Spinal cord (tissue), 10 donors: ENCODE data around the gene TMEM181. TPM values are rescaled to one million over a fixed set of nuclear protein-coding genes. Genes with fewer than 3 reads are reported as not detected.

Source experiments
- DNase-seq, 6 donors: peaks; one replicate each; pipeline versions ENCODE4 v3.0.0 to v3.0.0-alpha.2; 2013 to 2015; ENCODE audit warnings: low spot score in 6 of 6, low read depth in 4 of 6
- H3K27ac ChIP-seq: one replicate; pipeline ENCODE4 v1.5.1; 2013; ENCODE audit warnings: low read depth, low read length, control low read depth
- H3K27me3 ChIP-seq: one replicate; pipeline ENCODE4 v1.6.1; 2013; ENCODE audit warnings: low read length; ENCODE audit not compliant: control insufficient read depth, insufficient read depth
- H3K36me3 ChIP-seq: one replicate; pipeline ENCODE4 v1.6.1; 2013; ENCODE audit warnings: low read length; ENCODE audit not compliant: control insufficient read depth, insufficient read depth
- H3K4me1 ChIP-seq: one replicate; pipeline ENCODE4 v1.6.1; 2013; ENCODE audit warnings: low read length; ENCODE audit not compliant: control insufficient read depth, insufficient read depth
- H3K4me3 ChIP-seq: one replicate; pipeline ENCODE4 v1.5.1; 2013; ENCODE audit warnings: low read depth, low read length, control low read depth
- H3K9me3 ChIP-seq: one replicate; pipeline ENCODE4 v1.6.1; 2013; ENCODE audit warnings: low read length; ENCODE audit not compliant: control insufficient read depth, insufficient read depth
- WGBS: methylation state at CpG from one replicate; pipeline ENCODE4 v1.1.5; 2013; ENCODE audit warnings: missing lambda C conversion rate; ENCODE audit not compliant: insufficient coverage; 5-methylcytosine and 5-hydroxymethylcytosine counted together
- polyA plus RNA-seq, 2 donors: library from polyadenylated mRNA; unstranded; fragments of 120-200 nt; gene quantifications; one replicate each; pipeline ENCODE4 v1.2.1, GENCODE V29; 2013; ENCODE audit not compliant: insufficient read length in 2 of 2
- total RNA-seq, 2 donors: library from RNA; depleted of rRNA in 1 of 2; stranded (reverse); fragments of 120-200 nt in 1 of 2; fragments of >200 nt in 1 of 2; gene quantifications; one replicate each; pipeline versions ENCODE4 v1.2.3 to v1.2.4, GENCODE V29; 2013 to 2014
- donor health status: healthy.

Gene TMEM181
- total and polyA plus RNA-seq, 4 donors = 31.8 to 59.0 (median 40.1) TPM

DNA sequence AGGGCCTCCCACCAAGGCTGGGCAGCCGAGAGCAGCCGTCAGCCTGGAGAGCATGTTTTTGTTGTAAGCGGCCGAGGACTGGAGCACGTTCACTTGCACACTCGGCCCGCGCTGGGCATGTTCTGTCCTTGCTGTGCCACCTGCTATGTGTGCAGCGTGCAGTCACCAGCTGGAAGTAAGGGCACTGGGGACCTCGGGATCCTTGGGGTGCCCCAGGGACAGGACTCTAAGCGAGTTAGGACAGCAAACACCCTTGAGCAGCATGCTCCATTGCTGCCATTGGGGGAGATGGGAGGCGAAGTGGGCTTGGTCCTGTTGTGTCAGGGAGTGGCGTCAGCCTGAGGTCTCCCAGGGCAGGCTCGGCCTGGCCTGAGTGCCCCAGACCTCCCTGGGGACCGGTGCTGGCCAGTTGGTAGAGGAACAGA is 66.0 kb downstream of the TMEM181 start:
- no peaks in the 10 kb centered on the region for H3K27me3 ChIP-seq
- WGBS = 93% methylated on average over 15 of the region's 15 CpGs
- H3K9me3 ChIP-seq = no peaks in the 10 kb centered on the region
- DNase-seq = no peak
- H3K4me3 ChIP-seq = no peak overlapping the region
- H3K27ac ChIP-seq = no peak overlapping the region
- H3K4me1 ChIP-seq = peaks cover 10% of the 10 kb centered on the region
- H3K36me3 ChIP-seq = peaks cover 74% of the 10 kb centered on the region

DNA sequence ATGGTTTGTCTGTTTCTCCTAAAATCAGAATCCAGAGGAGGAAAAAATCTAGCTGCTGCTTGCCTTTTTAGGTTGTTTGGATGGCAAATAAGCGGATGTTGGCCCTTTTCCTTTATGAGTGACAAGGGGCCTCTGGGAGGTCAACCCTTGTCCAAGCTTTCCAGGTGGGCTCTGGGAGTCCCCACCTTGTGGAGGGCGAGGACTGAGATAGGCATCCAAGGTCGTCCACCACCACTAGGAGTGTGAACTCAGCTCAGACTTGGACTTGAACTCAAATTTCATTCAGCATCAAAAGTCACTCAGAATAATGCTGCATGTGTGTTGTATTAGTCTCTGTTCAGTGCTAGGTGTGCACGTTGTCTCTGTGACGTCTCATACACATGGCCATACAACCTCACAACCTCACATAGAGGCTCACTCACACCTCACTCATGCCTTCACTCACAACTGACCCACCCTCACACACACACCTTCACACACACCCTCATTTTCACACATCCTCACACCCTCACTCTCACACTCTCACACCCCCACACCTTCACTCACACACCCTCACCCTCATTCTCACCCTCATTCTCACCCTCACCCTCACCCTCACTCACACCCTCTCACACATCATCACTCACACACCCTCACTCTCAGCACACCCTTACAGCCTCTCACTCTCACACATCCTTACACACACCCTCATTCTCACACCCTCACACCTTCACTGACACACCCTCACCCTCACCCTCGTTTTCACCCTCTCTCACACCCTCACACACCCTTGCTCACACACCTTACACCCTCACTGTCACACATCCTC is 66.7 kb downstream of the TMEM181 start:
- Histone ChIP-seq H3K9me3 (no peaks in the 10 kb centered on the region), H3K4me3 (no peak overlapping the region), H3K27me3 (no peaks in the 10 kb centered on the region), H3K36me3 (peaks cover 78% of the 10 kb centered on the region), H3K4me1 (peaks cover 10% of the 10 kb centered on the region), H3K27ac (no peak overlapping the region)
- DNase-seq = no peak
- 94% methylated on average over 5 of the region's 6 CpGs for WGBS

DNA sequence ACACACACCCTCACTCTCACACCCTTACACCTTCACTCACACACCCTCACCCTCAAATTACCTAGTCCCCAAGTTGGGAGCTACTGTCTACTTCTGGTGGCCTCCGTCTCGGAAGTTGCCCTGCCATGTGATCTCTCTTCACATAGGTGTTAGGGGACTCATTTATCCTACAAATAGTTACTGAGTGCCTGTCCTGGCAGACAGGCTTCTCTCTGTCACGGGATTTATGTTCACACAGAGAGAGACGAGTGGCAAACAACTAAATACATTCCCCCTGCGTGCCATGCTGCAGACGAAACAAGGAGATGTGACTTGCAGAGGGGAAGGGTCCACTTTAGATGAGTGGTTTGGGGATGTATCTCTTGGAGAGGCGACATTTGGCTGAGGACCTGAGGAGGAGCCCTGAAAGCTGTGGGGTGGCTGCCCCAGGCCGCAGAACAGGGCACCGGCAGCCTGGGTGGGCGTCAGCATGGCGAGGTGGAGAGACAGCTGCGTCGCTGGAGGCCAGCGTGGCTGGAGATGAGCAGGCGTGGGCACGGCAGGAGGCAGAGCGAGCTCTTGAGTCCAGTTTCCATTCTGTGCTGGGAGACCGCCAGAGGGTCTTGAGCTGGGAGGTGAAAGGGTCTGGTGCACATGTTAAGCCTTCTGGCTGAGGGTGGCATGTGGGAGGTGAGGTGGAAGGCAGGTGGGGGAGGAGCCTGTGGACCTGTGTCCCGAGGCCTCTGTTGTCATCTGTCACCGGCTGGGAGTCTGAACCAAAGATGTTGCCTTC is 67.5 kb downstream of the TMEM181 start:
- Histone ChIP-seq H3K4me3 (no peak overlapping the region), H3K27me3 (no peaks in the 10 kb centered on the region), H3K27ac (no peak overlapping the region), H3K9me3 (no peaks in the 10 kb centered on the region), H3K4me1 (peaks cover 10% of the 10 kb centered on the region), H3K36me3 (peaks cover 74% of the 10 kb centered on the region)
- 83% methylated on average over 18 of the region's 20 CpGs for WGBS
- DNase-seq = no peak

DNA sequence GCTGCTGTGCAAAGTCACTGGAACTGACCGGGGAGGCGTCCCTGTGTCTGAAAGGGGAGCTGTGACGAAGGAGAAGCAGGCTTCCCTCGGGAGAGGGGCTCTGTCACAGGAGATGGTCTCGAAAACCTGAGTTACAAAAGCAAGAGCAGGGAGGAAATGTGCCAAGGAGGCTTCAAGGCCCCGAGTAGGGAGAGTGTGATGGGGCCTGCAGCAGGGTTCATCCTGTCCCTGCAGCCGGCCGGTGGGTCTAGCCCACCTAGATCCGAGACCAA is 68.0 kb downstream of the TMEM181 start:
- DNase-seq = no peak
- Histone ChIP-seq H3K4me1 (peaks cover 10% of the 10 kb centered on the region), H3K36me3 (peaks cover 73% of the 10 kb centered on the region), H3K4me3 (no peak overlapping the region), H3K9me3 (no peaks in the 10 kb centered on the region), H3K27me3 (no peaks in the 10 kb centered on the region), H3K27ac (no peak overlapping the region)
- 79% methylated on average over 9 of the region's 9 CpGs for WGBS

DNA sequence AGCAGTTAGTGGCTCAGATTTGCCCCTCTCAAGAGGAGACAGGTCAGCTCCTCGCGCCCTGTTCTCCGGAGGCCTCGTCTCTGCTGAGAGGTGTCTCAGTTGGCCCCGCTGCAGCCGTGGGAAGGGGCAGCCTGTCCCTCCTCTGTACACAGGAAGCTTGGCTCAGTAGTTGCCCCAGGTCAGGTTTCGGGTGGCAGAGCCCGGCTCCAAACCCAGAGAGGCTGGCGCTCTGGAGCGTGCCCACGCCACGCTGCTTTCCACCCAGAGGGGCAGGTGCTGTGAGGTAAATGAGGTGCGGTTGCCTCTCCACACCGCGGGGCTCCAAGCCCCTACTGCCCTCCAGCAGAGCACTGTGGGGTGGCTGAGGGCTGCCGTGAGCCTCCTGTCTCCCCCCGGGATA is 68.7 kb downstream of the TMEM181 start:
- Histone ChIP-seq H3K36me3 (peaks cover 73% of the 10 kb centered on the region), H3K9me3 (no peaks in the 10 kb centered on the region), H3K4me3 (no peak overlapping the region), H3K4me1 (peaks cover 10% of the 10 kb centered on the region), H3K27ac (no peak overlapping the region), H3K27me3 (no peaks in the 10 kb centered on the region)
- no peak for DNase-seq
- 89% methylated on average over 16 of the region's 17 CpGs for WGBS

DNA sequence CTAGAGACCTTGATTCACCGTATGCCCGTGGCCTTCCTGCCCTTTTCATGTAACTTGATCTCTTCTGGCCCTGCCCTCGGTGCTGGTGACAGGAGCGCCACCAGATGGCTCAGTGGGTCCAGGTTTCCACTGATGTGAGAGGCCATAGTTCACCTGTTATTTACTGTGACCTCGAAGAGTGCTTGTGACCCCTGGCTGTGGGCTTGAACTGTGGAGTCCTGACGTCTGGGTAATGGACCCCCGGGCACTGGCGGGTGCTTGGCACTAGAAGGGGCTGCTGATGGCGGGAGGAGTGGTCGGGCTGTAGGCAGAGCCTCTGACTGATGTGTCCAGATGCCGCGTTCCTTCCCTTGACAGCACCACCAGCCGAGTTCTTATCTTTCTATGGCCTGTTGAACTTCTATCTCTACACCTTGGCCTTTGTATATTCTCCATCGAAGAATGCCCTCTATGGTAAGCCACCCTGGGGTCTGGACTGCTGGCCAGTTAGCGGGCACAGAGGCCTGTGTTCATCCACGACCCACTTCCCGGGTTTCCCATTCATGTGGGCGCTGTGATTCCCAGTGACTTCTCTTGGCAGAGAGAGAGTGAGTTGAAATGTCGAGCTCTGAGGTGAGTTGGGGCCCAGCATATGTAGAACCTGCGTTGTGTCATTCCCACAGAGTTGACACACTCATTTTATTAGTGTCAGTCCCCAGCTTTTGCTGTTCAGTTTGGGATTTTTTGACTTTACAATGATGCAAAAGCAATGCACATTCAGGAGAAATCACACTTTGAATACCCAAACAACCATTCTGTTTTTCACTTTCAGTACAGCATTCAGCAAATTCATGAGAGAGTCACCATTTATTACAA is 69.7 kb downstream of the TMEM181 start:
- Histone ChIP-seq H3K27ac (no peak overlapping the region), H3K9me3 (no peaks in the 10 kb centered on the region), H3K27me3 (no peaks in the 10 kb centered on the region), H3K4me3 (no peak overlapping the region), H3K36me3 (peaks cover 66% of the 10 kb centered on the region), H3K4me1 (peaks cover 10% of the 10 kb centered on the region)
- WGBS = 80% methylated on average over 16 of the region's 20 CpGs
- DNase-seq = no peak

DNA sequence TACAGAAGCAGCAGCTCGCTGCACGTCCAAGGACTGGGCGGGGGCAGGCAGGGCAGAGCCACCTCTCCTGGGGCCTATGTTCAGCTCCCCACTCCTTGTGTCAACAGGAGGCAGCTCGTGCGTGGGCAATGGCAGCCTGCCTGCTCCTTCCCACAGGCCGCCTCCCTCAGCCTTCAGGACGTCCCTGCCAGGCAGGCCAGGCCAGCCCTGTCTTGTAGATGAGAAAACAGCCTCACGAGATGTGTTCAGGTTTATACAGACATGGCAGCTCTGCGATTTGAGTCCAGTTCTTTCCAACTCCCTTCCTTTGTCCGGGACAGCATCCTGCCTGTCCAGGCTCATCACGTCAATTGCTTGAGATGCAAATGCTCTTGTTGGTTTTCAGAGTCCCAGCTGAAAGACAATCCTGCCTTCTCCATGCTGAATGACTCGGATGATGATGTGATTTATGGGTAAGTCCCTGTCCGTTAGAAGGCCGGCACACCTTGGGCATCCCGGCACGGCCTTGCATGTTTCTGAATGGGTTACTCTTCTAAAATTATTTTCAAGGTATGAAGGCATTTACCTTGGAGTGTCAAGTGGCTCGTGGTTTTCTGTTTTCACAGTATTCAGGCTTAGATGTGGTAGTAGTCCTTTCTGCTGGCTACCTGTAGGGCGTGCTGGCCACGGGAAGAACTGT is 71.2 kb downstream of the TMEM181 start:
- Histone ChIP-seq H3K27ac (no peak overlapping the region), H3K36me3 (peaks cover 52% of the 10 kb centered on the region)

DNA sequence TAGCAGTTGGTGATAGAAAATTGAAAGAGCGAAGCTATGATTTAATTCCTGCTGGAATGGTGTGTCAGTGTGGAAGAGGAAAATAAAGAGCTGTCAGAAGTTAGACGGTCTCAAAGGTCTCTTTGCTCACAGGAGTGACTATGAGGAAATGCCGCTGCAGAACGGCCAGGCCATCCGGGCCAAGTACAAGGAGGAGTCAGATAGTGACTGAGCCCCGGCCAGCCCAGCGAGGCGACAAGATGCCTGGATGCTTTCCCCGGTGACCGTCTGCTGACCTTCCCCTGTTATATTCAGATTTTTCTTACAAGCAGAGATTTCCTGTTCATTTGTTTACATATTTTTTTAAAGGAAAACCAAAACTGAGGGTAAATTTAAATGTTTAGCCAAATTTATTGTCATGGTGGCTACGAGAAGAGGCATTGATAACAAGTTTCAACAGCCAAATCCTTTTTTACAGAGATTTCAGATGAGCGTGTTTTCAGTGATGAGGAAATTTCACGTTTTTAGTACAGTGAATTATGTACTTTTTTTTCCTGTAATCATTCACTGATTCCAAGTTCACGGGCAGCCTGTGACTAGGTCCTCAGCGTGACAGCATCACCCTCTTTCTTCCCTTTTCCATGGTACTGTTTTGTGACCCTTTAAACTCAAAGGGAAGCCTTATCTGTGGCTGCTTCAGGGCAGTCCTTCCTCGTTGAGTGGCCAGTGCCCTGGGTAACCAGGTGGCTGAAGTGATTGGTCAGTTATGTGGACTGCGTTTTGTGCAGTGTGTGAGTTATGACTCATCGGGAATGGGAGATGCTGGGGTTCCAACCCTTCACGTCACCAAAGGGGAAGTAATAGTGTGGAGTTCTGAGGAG is 72.0 kb downstream of the TMEM181 start:
- Histone ChIP-seq H3K27me3 (no peaks in the 10 kb centered on the region), H3K27ac (no peak overlapping the region), H3K36me3 (peaks cover 47% of the 10 kb centered on the region), H3K4me3 (no peak overlapping the region), H3K9me3 (no peaks in the 10 kb centered on the region), H3K4me1 (peaks cover 10% of the 10 kb centered on the region)
- no peak for DNase-seq
- WGBS = 78% methylated on average over 11 of the region's 19 CpGs

More for the DNA sequence above, 71.2 kb downstream of the TMEM181 start:
- Histone ChIP-seq H3K4me1 (peaks cover 10% of the 10 kb centered on the region), H3K27me3 (no peaks in the 10 kb centered on the region), H3K9me3 (no peaks in the 10 kb centered on the region), H3K4me3 (no peak overlapping the region)
- no peak for DNase-seq
- 76% methylated on average over 18 of the region's 19 CpGs for WGBS
